Measurements from ENCODE around the gene NDUFB3.
"Not testable (repeated sequence)": the region's sequence is repeated elsewhere in the genome, so short reads cannot be mapped to it uniquely, and the experiment has no call there.

Gene NDUFB3

DNA sequence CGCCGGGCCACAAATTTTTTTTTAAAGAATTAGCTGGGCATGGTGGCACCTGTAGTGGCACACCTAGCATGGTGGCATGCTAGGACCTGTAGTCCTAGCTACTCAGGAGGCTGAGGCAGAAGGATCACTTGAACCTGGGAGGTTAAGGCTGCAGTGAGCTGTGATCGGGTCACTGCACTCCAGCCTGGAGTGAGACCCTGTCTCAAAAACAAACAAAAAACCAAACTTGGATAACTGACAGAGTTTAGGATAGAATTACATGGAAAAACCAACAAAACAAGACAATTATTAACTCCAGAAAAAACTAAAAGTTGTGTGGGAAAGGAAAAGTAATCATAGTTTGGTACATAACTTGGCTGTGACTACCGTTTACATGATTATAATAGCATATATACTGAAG, 42.5 kb downstream of the NDUFB3 start:
- no peaks in the 10 kb centered on the region for H3K27me3 Mint-ChIP-seq
- peak overlapping the region; percentile 99 for H3K27ac Mint-ChIP-seq
- peaks cover 33% of the 10 kb centered on the region for H3K4me1 Mint-ChIP-seq (ENCODE audit: low read depth)
- H3K4me3 Mint-ChIP-seq, result peak overlapping the region; percentile 99
- no peaks in the 10 kb centered on the region for H3K36me3 Mint-ChIP-seq (ENCODE audit: low read depth)
- H3K9me3 Mint-ChIP-seq, result no peaks in the 10 kb centered on the region

DNA sequence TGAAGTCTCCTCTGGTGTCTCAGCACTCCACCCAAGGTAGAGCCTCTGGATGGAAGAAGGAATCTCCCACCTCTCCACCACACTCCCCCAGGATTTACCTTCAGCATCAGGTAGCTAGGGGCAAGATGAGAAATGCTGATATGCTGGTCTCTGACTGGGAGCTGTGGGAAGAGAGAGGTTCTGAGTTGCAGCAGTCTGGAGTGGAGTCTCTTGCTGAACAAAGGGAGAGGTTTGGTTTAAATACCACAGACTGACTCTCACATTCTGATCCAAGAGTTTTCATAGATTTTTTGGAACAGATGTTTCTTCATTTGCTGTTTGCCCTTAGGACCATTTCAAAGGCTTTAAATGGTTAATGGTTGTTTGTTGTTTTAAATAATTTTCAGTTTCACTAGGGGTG, 43.0 kb downstream of the NDUFB3 start:
- Mint-ChIP-seq H3K27ac (peak overlapping the region; percentile 99), H3K9me3 (no peaks in the 10 kb centered on the region), H3K36me3 (ENCODE audit: low read depth) (no peaks in the 10 kb centered on the region), H3K4me1 (ENCODE audit: low read depth) (peaks cover 33% of the 10 kb centered on the region), H3K4me3 (peak overlapping the region; percentile 99), H3K27me3 (no peaks in the 10 kb centered on the region)

DNA sequence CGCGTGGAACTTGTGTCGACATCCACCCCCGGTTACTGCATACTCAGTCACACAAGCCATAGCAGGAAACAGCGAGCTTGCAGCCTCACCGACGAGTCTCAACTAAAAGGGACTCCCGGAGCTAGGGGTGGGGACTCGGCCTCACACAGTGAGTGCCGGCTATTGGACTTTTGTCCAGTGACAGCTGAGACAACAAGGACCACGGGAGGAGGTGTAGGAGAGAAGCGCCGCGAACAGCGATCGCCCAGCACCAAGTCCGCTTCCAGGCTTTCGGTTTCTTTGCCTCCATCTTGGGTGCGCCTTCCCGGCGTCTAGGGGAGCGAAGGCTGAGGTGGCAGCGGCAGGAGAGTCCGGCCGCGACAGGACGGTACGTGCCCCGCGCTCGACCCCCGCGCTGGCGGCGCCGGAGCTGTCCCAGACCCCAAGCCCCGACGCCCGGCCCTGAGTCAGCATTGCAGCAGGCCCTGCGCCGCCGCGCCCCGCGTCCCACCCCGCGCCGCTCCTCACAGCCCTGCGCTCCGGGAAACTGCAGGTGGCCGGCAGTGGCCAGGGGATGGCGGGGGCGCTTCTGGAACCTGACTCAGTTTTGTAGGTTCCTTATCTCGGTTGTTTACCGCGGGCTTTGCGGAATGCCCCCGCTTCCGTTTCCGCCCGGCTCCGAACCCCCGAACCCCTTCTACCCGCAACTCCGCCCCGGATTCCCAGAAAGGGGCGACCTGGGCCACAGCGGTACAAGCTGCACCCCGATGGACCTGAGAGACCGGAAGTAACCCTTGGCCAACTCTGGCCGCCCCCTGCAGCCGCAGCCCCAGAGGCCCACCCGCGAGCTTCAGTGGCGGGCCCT, 44.5 kb downstream of the NDUFB3 start, which contains the start of gene CFLAR:
TSS of gene CFLAR (plus strand) at position 50 of the 844 bp plus-strand sequence. CDS start 13,702 bp downstream, outside the sequence.
- Mint-ChIP-seq H3K36me3 (ENCODE audit: low read depth) (peaks cover 13% of the 10 kb centered on the region), H3K4me1 (ENCODE audit: low read depth) (peaks cover 42% of the 10 kb centered on the region), H3K9me3 (no peaks in the 10 kb centered on the region), H3K27me3 (no peaks in the 10 kb centered on the region), H3K4me3 (peak within 1 kb of the TSS; percentile 99), H3K27ac (peak within 1 kb of the TSS; percentile 99)

DNA sequence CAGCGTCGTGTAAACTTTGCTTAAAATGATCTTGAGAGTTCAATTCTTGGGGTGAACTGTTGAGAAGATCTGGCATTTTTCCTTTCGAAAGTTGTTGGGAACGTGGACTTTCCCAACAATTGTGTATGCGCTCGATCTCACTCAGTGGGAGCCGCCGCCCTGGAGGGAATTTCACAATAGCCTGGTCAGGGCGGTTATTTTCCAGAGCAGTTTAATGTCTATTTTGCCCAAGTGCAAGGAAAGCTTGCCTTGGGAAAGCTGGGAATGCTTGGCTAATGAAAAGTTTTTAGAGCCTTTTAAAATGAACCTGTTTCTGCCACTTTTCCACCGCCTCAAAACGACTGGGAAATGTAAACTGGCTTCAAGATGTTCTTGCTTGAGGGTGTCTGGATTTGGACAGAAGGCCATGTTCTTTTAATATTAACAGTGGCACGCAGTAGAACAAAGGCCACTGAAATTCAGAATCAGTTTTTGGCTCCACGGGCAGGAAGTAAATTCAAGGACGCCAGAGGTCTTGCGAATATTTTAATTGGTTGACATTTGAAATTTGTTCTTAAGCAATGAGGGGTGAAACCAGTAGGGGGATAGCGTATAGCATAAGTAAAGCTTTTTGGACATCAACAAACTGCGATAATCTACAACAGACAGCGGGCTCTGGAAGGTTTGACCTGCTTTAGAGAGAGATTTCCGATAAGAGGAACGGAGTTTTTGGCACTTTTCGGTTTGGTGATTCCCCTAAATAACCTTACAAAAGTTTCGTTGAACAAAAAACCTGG, 45.3 kb downstream of the NDUFB3 start:
- H3K4me3 Mint-ChIP-seq, result peak overlapping the region; percentile 99
- H3K9me3 Mint-ChIP-seq, result no peaks in the 10 kb centered on the region
- H3K4me1 Mint-ChIP-seq (ENCODE audit: low read depth), result peaks cover 50% of the 10 kb centered on the region
- peaks cover 21% of the 10 kb centered on the region for H3K36me3 Mint-ChIP-seq (ENCODE audit: low read depth)
- peak overlapping the region; percentile 99 for H3K27ac Mint-ChIP-seq
- H3K27me3 Mint-ChIP-seq, result no peaks in the 10 kb centered on the region

DNA sequence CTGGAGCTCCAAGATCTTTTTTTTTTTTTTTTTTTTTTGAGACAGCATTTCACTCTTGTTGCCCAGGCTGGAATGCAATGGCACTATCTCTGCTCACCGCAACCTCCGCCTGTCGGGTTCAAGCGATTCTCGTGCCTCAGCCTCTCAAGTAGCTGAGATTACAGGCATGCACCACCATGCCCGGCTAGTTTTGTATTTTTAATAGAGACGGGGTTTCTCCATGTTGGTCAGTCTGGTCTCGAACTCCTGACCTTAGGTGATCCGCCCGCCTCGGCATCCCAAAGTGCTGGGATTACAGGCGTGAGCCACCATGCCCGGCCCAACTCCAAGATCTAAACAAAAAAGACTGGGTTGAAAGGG, 45.9 kb downstream of the NDUFB3 start:
- Mint-ChIP-seq H3K36me3 (ENCODE audit: low read depth) (peaks cover 27% of the 10 kb centered on the region), H3K4me3 (peak overlapping the region; percentile 99), H3K4me1 (ENCODE audit: low read depth) (peaks cover 56% of the 10 kb centered on the region), H3K27ac (peak overlapping the region; percentile 99)
- H3K27me3 Mint-ChIP-seq, H3K9me3 Mint-ChIP-seq: not testable (repeated sequence)

DNA sequence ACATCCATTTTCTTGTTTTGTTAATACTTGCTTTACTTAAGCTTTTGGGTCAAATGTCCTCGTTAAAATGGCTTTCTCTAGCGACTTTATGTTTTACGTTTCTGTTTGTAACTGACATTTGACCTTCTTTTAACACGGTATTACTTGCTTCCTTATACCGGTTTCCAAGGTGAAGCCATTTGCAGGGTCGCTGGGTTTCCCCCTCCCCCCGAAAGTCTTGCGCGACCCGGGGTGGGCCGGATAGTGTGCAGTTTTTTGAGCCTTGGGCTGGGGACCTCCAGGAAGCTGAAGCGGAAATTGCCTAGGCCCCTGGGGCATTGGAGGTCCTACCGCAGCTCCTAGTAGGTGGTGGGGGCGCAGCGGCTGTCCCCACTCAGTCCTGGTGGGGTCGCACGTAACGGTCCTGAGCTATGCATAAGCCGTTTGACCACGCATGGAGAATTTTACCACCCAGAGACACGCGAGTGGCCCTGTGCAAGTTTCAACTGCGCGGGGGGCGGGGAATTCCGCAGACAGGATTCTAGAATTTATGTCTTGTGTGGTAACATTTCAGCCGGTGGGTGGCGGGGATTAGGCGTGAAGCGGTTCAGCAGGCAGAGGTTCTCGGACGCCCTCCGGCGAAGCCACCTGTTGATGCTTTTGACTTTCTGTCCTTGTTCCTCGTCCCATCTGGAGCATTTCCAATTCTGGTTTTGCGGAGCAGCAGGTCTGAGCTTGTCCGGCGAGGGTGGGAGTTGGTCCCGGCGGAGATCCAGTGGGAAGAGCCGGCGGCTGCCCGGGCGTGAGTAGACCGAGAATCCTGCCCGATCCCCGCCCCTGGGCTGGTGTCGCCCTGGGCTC, 46.5 kb downstream of the NDUFB3 start:
- no peaks in the 10 kb centered on the region for H3K9me3 Mint-ChIP-seq
- peaks cover 61% of the 10 kb centered on the region for H3K4me1 Mint-ChIP-seq (ENCODE audit: low read depth)
- H3K27ac Mint-ChIP-seq, result peak overlapping the region; percentile 99
- H3K4me3 Mint-ChIP-seq, result peak overlapping the region; percentile 99
- peaks cover 33% of the 10 kb centered on the region for H3K36me3 Mint-ChIP-seq (ENCODE audit: low read depth)
- H3K27me3 Mint-ChIP-seq, result no peaks in the 10 kb centered on the region

DNA sequence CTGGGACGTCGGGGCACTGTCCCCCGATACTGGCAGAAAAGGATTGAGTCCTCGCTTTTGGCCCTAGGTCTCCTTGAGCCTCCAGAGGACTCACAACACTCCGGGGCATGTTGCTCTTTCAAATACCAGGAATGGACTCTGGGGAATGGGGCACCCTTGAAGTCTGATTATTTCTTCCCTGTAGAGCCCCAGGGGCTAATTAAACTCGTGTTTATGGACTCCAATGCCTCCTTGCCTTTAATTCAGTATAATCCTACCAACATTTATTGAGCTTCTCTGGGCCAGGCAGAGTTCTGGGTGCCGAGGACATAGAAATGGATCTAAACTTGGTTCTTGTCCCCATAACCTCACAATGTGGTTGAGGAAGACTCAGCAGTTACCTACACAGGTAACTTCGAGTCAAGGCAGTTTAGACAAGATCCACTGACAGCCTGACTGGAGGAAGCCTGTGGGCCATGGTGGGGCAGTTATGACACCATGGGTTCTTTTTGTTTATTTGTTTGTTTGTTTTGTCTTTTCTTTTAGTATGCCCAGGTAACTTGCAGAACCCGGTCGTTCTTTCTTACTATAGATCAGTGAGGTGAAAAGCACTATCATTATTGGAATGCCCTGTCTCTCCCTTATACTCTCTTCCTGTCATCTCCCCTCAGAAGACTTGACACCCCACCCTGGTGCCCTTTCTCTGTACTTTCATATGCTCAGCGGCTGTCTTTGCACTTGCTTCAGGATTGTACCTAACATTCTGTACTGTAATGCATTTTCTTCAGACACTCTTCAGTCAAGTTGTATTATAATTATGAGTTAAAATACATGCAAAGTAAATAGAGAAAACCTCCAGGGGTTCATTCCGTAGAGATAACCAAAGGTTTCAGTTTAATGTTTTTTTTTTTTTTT, 47.4 kb downstream of the NDUFB3 start:
- peaks cover 65% of the 10 kb centered on the region for H3K4me1 Mint-ChIP-seq (ENCODE audit: low read depth)
- H3K9me3 Mint-ChIP-seq, result no peaks in the 10 kb centered on the region
- H3K27ac Mint-ChIP-seq, result peak overlapping the region; percentile 99
- H3K4me3 Mint-ChIP-seq, result peak overlapping the region; percentile 99
- H3K27me3 Mint-ChIP-seq, result no peaks in the 10 kb centered on the region
- H3K36me3 Mint-ChIP-seq (ENCODE audit: low read depth), result peaks cover 38% of the 10 kb centered on the region

DNA sequence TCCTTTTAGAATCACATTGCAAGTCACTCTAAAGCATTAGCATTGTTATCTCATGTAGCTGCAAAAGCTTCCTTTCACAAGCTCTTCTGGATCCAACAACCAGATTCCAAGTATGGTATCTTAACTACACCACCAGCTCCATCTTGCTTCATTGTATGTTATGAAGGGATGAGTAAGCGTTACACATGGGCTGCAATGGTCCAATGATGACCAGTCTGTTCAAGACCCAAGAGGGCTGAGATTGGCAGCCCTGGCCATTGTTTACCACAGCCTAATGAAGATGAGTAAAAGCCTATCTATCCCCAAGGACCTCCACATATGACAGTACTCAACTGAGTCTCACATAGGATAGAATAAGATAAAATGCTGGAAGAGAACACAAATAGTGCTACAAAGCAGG, 50.5 kb downstream of the NDUFB3 start:
- Mint-ChIP-seq H3K27ac (peak overlapping the region; percentile 98), H3K9me3 (no peaks in the 10 kb centered on the region), H3K27me3 (no peaks in the 10 kb centered on the region), H3K4me3 (peak overlapping the region; percentile 99), H3K36me3 (ENCODE audit: low read depth) (peaks cover 43% of the 10 kb centered on the region), H3K4me1 (ENCODE audit: low read depth) (peaks cover 70% of the 10 kb centered on the region)

DNA sequence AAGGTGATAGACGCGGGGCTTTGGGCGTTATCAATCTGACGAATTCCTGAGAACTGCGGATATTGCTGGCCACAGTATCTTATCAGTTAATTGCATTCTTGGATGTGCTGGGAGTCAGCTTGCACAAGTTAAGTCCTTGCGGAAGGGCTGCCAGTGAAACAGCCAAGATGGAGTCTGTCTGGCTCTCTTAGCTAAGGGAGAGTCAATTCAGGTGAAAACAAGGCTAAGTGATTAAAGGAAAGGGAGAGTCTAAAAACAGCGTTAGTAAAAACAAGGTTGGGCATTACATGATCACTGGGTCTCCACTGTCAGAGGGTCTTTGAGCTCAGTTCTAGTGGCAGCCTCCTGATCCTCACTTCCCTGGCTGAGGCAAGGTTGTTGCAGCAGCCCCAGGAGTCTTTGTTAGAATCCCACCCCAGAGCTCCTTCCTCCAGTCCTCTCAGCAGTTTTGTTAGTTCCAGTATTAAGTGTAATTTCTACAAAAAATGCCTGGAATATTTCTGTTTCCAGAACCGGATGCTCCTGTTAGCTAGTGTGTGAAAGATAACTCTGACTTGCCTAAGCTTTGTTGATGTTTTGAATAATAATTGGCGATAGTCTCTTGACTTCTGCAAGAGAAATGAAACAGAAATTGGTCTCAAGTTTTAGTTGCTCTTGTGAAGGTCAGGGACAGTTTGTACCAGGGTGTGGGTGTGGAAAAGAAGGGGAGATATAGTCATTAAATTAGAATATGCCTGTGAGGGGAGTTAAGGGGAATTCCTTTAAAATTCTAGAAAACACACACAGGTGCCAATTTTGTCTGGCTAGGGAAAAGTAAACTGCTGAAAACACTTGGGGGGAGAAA, 54.7 kb downstream of the NDUFB3 start:
- Mint-ChIP-seq H3K4me1 (ENCODE audit: low read depth) (peaks cover 87% of the 10 kb centered on the region), H3K4me3 (peak overlapping the region; percentile 99), H3K36me3 (ENCODE audit: low read depth) (peaks cover 50% of the 10 kb centered on the region), H3K27ac (peak overlapping the region; percentile 98), H3K27me3 (no peaks in the 10 kb centered on the region), H3K9me3 (no peaks in the 10 kb centered on the region)

DNA sequence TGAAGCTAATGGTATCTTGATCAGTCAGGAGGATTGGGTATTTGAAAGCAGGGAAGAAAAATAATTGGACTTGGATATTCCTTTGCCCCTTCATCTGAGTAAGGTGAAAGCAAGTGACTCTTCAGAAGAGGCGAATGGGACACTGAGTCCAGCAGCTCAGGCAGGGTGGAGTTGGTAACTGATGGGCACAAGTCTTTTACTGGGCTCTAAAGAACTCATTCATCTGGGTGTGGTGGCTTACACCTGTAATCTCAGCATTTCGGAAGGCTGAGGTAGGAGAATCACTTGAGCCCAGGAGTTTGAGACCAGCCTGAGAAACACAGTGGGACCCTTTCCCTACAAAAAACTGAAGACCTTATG, 55.3 kb downstream of the NDUFB3 start:
- no peaks in the 10 kb centered on the region for H3K9me3 Mint-ChIP-seq
- peak overlapping the region; percentile 99 for H3K4me3 Mint-ChIP-seq
- H3K36me3 Mint-ChIP-seq (ENCODE audit: low read depth), result peaks cover 50% of the 10 kb centered on the region
- H3K27ac Mint-ChIP-seq, result peak overlapping the region; percentile 98
- peaks cover 84% of the 10 kb centered on the region for H3K4me1 Mint-ChIP-seq (ENCODE audit: low read depth)
- no peaks in the 10 kb centered on the region for H3K27me3 Mint-ChIP-seq

DNA sequence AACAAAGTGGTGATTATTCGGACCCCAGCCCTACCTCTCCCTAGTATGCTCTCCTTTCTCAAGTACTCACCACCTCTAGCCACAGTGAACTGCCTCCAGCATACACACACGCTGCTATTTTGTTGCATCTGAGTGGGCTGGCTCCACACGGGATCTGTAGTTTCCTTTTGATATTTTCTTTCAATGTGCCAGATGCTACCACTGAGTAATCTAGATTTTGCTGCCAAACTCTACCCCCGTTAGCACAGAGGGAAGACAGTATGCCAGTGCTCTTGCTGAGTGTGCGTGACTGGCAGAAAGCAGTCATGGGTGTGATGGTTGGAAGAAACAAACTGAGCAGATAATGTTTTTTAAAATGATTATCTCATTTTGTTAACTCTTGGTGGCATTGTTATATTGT, 55.8 kb downstream of the NDUFB3 start:
- H3K4me1 Mint-ChIP-seq (ENCODE audit: low read depth), result peaks cover 82% of the 10 kb centered on the region
- H3K27me3 Mint-ChIP-seq, result no peaks in the 10 kb centered on the region
- H3K27ac Mint-ChIP-seq, result peak overlapping the region; percentile 98
- no peaks in the 10 kb centered on the region for H3K9me3 Mint-ChIP-seq
- peaks cover 49% of the 10 kb centered on the region for H3K36me3 Mint-ChIP-seq (ENCODE audit: low read depth)
- peak overlapping the region; percentile 99 for H3K4me3 Mint-ChIP-seq

DNA sequence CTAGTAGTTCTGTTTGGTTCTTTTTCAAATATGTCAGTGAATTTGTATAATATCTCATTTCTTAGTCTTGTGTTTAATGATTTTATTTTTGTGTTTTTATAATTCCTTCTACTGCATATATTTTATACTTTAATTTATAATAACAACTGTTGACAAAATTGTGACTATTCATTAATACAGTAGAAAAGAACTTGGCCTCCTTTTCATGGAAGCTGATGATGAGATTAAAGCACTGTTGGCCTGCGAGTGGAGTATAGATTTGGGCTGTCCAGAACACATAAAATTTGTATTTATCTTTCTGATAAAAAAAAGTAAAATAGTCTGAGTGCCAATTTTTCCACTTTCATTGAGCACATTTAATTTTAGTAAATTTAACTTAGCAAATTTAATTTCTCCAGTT, 56.2 kb downstream of the NDUFB3 start:
- Mint-ChIP-seq H3K4me3 (peak overlapping the region; percentile 99), H3K4me1 (ENCODE audit: low read depth) (peaks cover 82% of the 10 kb centered on the region), H3K9me3 (no peaks in the 10 kb centered on the region), H3K27me3 (no peaks in the 10 kb centered on the region), H3K27ac (peak overlapping the region; percentile 98), H3K36me3 (ENCODE audit: low read depth) (peaks cover 49% of the 10 kb centered on the region)

DNA sequence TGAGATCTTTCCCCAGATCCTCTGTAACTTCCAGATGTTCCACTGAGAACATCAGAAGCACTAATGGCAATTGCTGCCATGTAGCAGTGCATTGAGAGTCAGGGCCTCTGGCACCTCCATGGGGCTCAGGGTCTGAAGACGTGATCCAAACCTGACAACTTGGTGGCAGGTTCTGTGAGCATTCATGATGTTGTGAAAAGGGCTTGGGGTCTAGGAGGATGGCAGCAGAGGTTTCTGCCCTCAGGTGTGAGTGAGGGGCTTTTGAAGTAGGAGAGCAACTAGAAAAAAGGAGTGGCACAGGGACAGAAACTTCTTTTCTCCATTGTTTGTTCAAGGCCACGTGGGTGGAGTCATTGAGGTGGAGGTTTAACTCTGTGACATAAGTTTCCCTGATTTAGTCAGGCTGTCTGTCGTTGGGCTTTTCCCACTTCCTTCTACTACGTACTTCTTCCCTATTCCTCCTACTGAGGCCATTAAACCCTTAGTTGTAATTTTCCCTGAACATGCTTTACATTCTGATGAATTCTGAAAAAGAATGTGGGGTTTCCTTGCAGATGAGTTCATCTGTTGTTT, 57.2 kb downstream of the NDUFB3 start:
- Mint-ChIP-seq H3K27ac (peak overlapping the region; percentile 97), H3K4me3 (peak overlapping the region; percentile 90), H3K9me3 (no peaks in the 10 kb centered on the region), H3K36me3 (ENCODE audit: low read depth) (peaks cover 51% of the 10 kb centered on the region), H3K27me3 (no peaks in the 10 kb centered on the region), H3K4me1 (ENCODE audit: low read depth) (peaks cover 82% of the 10 kb centered on the region)
